WERI-Rb-1 (cell line): ENCODE data around the gene PDE4B.
"Not testable (repeated sequence)": the region's sequence is repeated elsewhere in the genome, so short reads cannot be mapped to it uniquely, and the experiment has no call there.

Source experiments
- DNase-seq: peaks from one replicate; pipeline ENCODE4 v3.0.0-alpha.2; 2020
- H3K27ac ChIP-seq: fragments of 250-450 bp; sonication (Bioruptor Pico); 2 replicates; pipeline ENCODE4 v1.5.1; 2020; ENCODE audit warnings: mild to moderate bottlenecking, moderate library complexity
- H3K27me3 ChIP-seq: fragments of 250-450 bp; sonication (Bioruptor Pico); 2 replicates; pipeline ENCODE4 v1.5.1; 2021; ENCODE audit warnings: mild to moderate bottlenecking, low read depth, moderate library complexity; ENCODE audit not compliant: insufficient read depth, severe bottlenecking
- H3K36me3 ChIP-seq: fragments of 250-450 bp; sonication (Bioruptor Pico); 2 replicates; pipeline ENCODE4 v1.5.1; 2020; ENCODE audit warnings: mild to moderate bottlenecking, moderate library complexity
- H3K4me3 ChIP-seq: 2 replicates; pipeline ENCODE4 v1.5.1; 2011; ENCODE audit warnings: low read depth, mild to moderate bottlenecking, control low read depth, low read length
- H3K9me3 ChIP-seq: fragments of 250-450 bp; sonication (Bioruptor Pico); 2 replicates; pipeline ENCODE4 v1.5.1; 2021; ENCODE audit warnings: mild to moderate bottlenecking, moderate library complexity; ENCODE audit not compliant: severe bottlenecking
- TF ChIP-seq, protein P1 (sequence below): IDR thresholded peaks from 2 replicates; pipeline ENCODE4 v1.5.1; 2011; ENCODE audit warnings: low read depth, mild to moderate bottlenecking, control low read depth, inconsistent platforms, low read length

The PDE4B gene

DNA sequence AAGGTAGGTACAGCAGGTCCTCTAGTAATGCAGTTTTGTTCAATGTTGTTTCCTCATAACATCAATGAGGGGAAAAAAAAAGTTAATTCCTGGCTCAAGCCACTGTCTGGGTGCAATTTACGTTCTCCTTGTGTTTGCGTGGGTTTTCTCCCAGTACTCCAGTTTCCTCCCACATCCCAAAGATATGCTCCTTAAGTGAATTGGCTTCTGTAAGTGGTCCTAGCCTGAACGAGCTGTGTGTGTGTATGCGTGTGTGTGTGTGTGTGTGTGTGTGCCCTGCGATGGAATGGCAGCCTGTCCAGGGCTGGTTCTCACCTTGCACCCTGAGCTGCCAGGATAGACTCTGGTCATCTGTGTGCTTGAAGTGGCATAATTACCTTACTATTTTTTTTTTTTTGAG, 332.0 kb downstream of the PDE4B start:
- no peak for DNase-seq
- Histone ChIP-seq H3K27ac (no peak overlapping the region), H3K9me3 (no peaks in the 10 kb centered on the region), H3K27me3 (no peaks in the 10 kb centered on the region), H3K4me3 (no peak overlapping the region), H3K36me3 (no peaks in the 10 kb centered on the region)
- TF ChIP-seq, protein P1, sequence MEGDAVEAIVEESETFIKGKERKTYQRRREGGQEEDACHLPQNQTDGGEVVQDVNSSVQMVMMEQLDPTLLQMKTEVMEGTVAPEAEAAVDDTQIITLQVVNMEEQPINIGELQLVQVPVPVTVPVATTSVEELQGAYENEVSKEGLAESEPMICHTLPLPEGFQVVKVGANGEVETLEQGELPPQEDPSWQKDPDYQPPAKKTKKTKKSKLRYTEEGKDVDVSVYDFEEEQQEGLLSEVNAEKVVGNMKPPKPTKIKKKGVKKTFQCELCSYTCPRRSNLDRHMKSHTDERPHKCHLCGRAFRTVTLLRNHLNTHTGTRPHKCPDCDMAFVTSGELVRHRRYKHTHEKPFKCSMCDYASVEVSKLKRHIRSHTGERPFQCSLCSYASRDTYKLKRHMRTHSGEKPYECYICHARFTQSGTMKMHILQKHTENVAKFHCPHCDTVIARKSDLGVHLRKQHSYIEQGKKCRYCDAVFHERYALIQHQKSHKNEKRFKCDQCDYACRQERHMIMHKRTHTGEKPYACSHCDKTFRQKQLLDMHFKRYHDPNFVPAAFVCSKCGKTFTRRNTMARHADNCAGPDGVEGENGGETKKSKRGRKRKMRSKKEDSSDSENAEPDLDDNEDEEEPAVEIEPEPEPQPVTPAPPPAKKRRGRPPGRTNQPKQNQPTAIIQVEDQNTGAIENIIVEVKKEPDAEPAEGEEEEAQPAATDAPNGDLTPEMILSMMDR: no peak

DNA sequence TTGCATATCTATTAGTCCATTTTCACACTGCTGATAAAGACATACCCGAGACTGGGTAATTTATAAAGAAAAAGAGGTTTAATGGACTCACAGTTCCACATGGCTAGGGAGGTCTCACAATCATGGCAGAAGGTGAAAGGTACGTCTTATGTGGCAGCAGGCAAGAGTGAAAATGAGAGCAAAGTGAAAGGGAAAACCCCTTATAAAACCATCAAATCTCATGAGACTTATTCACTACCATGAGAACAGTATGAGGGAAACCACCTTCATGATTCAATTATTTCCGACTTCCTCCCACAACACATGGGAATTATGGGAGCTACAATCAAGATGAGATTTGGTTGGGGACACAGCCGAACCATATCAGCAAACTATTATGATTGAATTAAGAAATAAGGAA, 335.9 kb downstream of the PDE4B start:
- not testable (repeated sequence) for DNase-seq, H3K4me3 ChIP-seq, H3K36me3 ChIP-seq, H3K9me3 ChIP-seq, H3K27ac ChIP-seq, H3K27me3 ChIP-seq

DNA sequence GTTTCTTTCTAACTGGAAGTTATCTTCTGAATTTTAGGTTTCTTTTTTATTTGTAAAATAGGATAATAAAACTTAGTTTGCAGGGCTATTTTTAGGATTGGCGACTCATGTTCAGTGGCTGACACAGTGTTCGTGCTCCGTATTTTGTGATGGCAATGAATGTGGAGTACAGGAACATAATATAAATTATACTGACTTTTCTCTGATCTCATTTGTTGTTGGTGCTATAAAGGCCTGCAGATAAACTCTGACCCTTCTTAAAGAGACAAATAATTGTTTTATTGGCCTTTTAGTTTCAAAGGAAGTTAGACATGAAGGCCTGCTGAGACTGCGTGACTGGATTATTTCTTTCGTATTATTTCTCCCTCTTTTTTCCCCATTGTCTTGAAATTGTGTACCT, 339.6 kb downstream of the PDE4B start:
- Histone ChIP-seq H3K27ac (no peak overlapping the region), H3K36me3 (no peaks in the 10 kb centered on the region), H3K9me3 (no peaks in the 10 kb centered on the region), H3K27me3 (no peaks in the 10 kb centered on the region), H3K4me3 (no peak overlapping the region)
- DNase-seq: no peak
- TF ChIP-seq, protein P1: no peak

DNA sequence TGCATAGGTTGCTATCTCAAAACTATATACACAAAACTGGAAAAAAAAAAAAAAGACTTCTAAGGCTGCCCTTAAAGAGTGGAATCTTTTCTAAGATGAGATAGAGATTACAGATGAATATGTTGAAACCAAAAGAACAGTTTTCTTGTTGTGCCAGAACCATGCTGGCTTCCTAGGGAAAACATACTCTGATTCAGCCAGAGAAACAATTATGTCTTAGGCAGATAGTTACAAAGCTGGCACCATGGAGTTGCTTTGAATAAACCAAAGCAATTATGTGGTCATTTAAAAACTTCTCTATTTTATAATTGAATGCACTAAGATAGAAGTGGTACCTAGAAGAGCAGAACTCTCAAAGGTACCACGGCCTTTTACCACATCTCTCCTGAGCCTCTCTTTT, 341.3 kb downstream of the PDE4B start:
- Histone ChIP-seq H3K36me3 (no peaks in the 10 kb centered on the region), H3K9me3 (no peaks in the 10 kb centered on the region), H3K4me3 (no peak overlapping the region), H3K27ac (no peak overlapping the region), H3K27me3 (no peaks in the 10 kb centered on the region)
- no peak for DNase-seq
- TF ChIP-seq, protein P1: no peak

DNA sequence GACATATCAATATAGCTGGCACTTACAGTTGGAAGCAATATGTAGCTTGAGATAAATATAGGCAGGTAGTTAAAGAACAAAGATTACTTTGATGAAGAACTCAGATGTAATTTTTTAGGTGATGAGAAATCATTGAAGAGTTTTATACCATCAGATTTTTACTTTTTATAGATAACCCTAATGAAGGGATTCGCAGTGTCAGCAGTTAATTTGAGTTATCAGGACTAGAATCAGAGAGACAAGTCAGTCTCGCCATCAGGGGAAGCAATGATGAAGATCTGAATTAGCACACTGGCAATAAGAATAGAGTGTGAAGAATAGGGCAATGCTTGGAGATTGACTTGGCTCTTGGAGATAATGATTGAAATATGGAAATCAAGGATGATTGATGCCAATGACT, 342.5 kb downstream of the PDE4B start:
- H3K27ac ChIP-seq: no peak overlapping the region
- no peaks in the 10 kb centered on the region for H3K36me3 ChIP-seq
- H3K9me3 ChIP-seq: no peaks in the 10 kb centered on the region
- H3K4me3 ChIP-seq: no peak overlapping the region
- no peak for DNase-seq
- H3K27me3 ChIP-seq: no peaks in the 10 kb centered on the region
- TF ChIP-seq, protein P1: no peak

DNA sequence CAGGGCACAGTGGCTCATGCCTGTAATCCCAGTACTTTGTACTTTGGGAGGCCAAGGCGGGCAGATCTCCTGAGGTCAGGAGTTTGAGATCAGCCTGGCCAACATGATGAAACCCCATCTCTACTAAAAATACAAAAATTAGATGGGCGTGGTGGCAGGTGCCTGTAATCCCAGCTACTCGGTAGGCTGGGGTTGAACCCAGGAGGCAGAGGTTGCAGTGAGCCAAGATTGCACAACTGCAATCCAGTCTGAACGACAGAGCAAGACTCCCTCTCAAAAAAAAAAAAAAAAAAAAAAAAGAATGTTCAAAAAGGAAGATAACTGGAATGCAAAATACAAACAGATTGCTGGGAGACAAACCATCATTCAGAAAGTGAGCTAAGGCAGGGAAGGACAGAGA, 343.7 kb downstream of the PDE4B start:
- H3K27ac ChIP-seq, H3K27me3 ChIP-seq, DNase-seq, H3K4me3 ChIP-seq, H3K9me3 ChIP-seq, H3K36me3 ChIP-seq: not testable (repeated sequence)

DNA sequence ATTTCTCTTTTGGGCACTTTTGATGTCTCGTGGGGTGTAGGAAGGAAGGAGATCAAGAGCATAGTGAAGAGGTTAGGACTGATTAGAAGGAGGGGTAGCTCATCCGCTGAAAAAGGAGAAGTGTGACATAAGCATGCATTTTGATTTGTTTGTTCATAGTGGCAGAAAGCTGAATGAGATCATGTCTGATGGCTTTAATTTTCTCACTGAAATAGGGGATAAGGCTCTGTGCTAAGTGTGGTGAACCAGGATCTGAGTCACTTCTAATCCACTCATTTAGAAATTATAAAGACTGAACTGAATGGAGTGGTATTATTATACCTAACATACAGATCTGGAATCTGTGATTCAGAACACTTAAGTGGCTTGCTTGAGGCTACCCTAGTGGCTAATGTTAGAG, 344.5 kb downstream of the PDE4B start:
- H3K27ac ChIP-seq: no peak overlapping the region
- H3K4me3 ChIP-seq: no peak overlapping the region
- DNase-seq: no peak
- no peaks in the 10 kb centered on the region for H3K36me3 ChIP-seq
- no peaks in the 10 kb centered on the region for H3K27me3 ChIP-seq
- TF ChIP-seq, protein P1: no peak
- H3K9me3 ChIP-seq: no peaks in the 10 kb centered on the region
